Measurements from ENCODE around the gene PHYKPL. TPM values are rescaled to one million over a fixed set of nuclear protein-coding genes. Genes with fewer than 3 reads are reported as not detected.

PHYKPL gene
- total RNA-seq, 4 donors from 2014 or later: 29.3 to 45.7 (median 31.8) TPM

- WGBS, 2 donors: 42 to 43% methylated on average over 2 of the region's 2 CpGs
- no peak for DNase-seq (ENCODE audit: low spot score in 2 of 2)
- intact Hi-C loops (cut with DNase I; ENCODE audit: low total_unique reads): no loop called here
- no peak overlapping the region for H3K4me3 ChIP-seq (ENCODE audit: low read depth, poor library complexity, severe bottlenecking)
- TF ChIP-seq, protein P1, sequence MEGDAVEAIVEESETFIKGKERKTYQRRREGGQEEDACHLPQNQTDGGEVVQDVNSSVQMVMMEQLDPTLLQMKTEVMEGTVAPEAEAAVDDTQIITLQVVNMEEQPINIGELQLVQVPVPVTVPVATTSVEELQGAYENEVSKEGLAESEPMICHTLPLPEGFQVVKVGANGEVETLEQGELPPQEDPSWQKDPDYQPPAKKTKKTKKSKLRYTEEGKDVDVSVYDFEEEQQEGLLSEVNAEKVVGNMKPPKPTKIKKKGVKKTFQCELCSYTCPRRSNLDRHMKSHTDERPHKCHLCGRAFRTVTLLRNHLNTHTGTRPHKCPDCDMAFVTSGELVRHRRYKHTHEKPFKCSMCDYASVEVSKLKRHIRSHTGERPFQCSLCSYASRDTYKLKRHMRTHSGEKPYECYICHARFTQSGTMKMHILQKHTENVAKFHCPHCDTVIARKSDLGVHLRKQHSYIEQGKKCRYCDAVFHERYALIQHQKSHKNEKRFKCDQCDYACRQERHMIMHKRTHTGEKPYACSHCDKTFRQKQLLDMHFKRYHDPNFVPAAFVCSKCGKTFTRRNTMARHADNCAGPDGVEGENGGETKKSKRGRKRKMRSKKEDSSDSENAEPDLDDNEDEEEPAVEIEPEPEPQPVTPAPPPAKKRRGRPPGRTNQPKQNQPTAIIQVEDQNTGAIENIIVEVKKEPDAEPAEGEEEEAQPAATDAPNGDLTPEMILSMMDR (IDR thresholded peaks at IDR 0.05): no peak
- TF ChIP-seq POLR2A (IDR thresholded peaks at IDR 0.05): no peak
Observed at GRCh38 chr5:178189433-178189832, 43.2 kb downstream of the PHYKPL start.

GRCh38 chr5:178187014-178187413 is 45.6 kb downstream of the PHYKPL start, which contains the start of gene GMCL2:
Gene GMCL2, minus strand, starts transcription at chr5:178187371. Its CDS starts 72 bp downstream, at chr5:178187299.
- TF ChIP-seq, protein P1 (IDR thresholded peaks at IDR 0.05): no peak
- no peak for TF ChIP-seq POLR2A (IDR thresholded peaks at IDR 0.05)
- DNase-seq (ENCODE audit: low spot score in 2 of 2): no peak
- 65 to 82% methylated on average over 25 to 27 of the region's 27 CpGs for WGBS, 2 donors
- intact Hi-C loops (cut with DNase I; ENCODE audit: low total_unique reads): no loop called here
- no peak within 1 kb of the TSS for H3K4me3 ChIP-seq (ENCODE audit: low read depth, poor library complexity, severe bottlenecking)

DNA sequence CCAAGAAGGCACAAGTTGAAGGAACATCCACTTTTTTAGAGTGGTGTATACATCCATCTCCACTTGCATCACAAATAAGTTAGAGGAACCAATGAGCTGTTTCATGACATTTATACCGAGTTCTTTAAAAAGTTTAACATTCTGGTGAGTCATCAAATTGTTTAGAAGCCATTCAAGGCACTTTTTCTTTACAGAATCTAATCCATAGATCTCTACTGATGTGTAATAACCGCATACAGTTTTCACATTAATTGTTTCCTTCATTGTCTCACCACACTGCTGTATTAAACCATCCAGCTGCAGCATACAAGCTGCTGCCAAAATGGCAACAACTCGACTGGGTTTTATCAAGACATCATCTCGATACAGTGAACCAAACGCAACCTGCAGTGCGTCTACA is 46.2 kb downstream of the PHYKPL start:
- H3K4me3 ChIP-seq (ENCODE audit: low read depth, poor library complexity, severe bottlenecking): no peak overlapping the region
- 50 to 59% methylated on average over 6 of the region's 6 CpGs for WGBS, 2 donors
- no peak for TF ChIP-seq POLR2A (IDR thresholded peaks at IDR 0.05)
- TF ChIP-seq, protein P1 (IDR thresholded peaks at IDR 0.05): no peak
- intact Hi-C loops (cut with DNase I; ENCODE audit: low total_unique reads): no loop called here
- no peak for DNase-seq (ENCODE audit: low spot score in 2 of 2)

GRCh38 chr5:178182158-178182876 is 50.3 kb downstream of the PHYKPL start:
- no peak for DNase-seq (ENCODE audit: low spot score in 2 of 2)

DNA sequence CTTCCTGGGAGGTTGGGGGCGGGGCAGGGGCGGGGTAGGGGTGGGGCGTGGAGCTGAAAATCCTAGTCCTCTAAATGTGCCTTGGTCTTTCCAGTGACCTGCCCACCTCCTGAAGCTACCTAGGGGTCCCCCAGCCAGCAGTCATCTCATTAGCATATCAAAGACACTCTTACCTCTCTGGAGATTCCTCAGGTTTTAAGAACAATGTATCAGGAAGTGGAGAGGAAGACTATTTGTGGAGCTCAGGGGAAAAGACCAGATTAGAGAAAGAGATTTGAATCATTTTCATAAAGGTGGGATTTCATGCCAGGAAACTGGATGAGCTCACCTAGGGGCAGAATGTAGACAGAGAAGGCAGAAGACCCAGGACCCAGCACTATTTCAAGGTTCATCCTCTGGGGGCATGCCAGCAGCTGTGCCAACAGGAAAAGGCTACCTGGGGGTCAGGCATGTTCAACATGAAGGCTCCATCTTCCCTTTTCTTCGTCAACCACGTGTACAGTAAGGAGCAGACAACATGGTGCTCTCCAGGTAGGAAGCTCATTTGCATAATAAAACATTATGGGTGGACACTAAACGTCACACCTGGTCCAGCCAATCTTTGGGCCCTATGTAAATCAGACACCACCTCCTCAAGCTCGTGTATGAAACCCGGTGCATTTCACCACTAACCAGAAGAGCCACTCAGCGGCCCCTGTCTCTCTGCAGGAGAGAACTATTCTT is 52.3 kb downstream of the PHYKPL start:
- intact Hi-C loops (cut with DNase I; ENCODE audit: low total_unique reads): no loop called here
- 45 to 49% methylated on average over 9 of the region's 9 CpGs for WGBS, 2 donors
- no peak overlapping the region for H3K4me3 ChIP-seq (ENCODE audit: low read depth, poor library complexity, severe bottlenecking)
- no peak for TF ChIP-seq POLR2A (IDR thresholded peaks at IDR 0.05)
- no peak for DNase-seq (ENCODE audit: low spot score in 2 of 2)

More at GRCh38 chr5:178182158-178182876, 50.3 kb downstream of the PHYKPL start:
- no peak overlapping the region for H3K4me3 ChIP-seq (ENCODE audit: low read depth, poor library complexity, severe bottlenecking)
- TF ChIP-seq, protein P1 (IDR thresholded peaks at IDR 0.05): no peak
- TF ChIP-seq POLR2A (IDR thresholded peaks at IDR 0.05): no peak
- WGBS, 2 donors: 37 to 47% methylated on average over 4 of the region's 4 CpGs
- intact Hi-C loops (cut with DNase I; ENCODE audit: low total_unique reads): no loop called here

- DNase-seq (ENCODE audit: low spot score in 2 of 2): no peak
- WGBS, 2 donors: 78 to 87% methylated on average over 8 of the region's 8 CpGs
- intact Hi-C loops (cut with DNase I; ENCODE audit: low total_unique reads): no loop called here
Observed at GRCh38 chr5:178177569-178177968, 55.0 kb downstream of the PHYKPL start.

More at GRCh38 chr5:178177569-178177968, 55.0 kb downstream of the PHYKPL start:
- H3K4me3 ChIP-seq (ENCODE audit: low read depth, poor library complexity, severe bottlenecking): no peak overlapping the region
- no peak for TF ChIP-seq POLR2A (IDR thresholded peaks at IDR 0.05)
- TF ChIP-seq, protein P1 (IDR thresholded peaks at IDR 0.05): no peak
